Erythroblast (primary cell): ENCODE results near the gene CEP20.

Experiments
- GATA1 ChIP-seq: IDR thresholded peaks from 2 replicates; pipeline ENCODE4 v1.6.1; 2011; ENCODE audit warnings: low read depth, mild to moderate bottlenecking, control low read depth, low read length, moderate library complexity
- POLR2A ChIP-seq: IDR thresholded peaks from 2 replicates; pipeline ENCODE4 v1.6.1; 2011; ENCODE audit warnings: mild to moderate bottlenecking, low read length

DNA sequence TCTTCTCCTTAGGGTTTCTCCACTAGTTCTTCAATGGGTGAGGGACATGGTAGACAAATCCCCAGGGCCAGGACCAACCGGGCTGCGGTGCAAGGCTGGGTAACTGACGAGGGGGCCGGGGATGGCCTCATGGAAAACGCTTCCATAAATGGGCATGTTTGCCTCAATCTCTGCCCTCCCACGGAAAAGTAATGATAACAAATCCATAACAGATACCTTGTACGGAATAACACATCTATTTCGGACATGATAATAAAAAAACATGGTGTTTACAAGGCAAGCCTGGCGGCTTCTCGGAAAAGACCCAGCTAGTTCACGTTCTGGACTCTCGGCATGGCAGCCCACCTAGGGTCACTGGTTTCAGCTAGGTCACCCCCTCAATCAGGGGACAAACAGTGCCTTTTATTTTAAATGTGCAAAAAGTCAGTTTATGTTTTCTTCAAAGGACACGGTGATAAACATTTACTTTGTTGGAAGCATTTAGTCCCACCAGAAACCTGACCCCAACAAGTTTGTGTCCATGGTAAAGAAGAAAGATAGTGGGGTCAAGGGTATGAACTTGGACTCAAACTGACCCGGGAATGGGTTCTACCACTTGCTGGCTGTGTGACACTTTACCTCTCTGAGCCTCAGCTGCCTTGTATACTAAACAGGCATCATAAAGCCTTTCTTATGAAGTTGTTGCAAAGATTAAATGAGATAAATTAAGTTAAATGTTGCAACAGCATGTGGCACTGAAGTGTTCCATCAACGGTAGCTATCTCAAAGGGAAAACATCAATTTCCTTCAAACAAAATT, 33.3 kb downstream of the CEP20 start:
- TF ChIP-seq POLR2A (no peak), GATA1 (no peak)
